Measurements from ENCODE around the gene SCO1. TPM values are rescaled to one million over a fixed set of nuclear protein-coding genes. Genes with fewer than 3 reads are reported as not detected.

Gene SCO1
- total RNA-seq, 2 experiments from 2014 or later, result 23.7 to 25.3 TPM

DNA sequence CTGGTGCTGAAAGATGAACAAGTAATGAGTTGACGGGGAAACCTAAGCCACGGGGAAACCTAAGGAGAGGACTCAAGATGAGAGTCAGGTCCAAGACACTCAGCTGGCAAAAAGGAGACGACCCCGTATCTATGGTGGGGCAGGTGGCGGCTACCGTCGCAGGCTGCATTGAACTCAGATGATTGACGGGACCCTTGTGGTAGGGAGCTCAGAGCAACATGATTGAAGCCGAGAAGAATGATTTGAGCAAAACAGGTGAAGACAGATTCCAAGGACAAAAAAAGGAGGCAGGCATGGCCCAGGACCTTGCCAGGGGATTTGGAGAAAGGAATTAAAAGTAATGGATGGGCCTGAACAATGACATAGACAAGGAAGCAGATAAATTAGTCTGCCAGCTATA is 32.8 kb downstream of the SCO1 start:
- no peak for DNase-seq
- H3K4me1 Mint-ChIP-seq, result no peaks in the 10 kb centered on the region
- ChIA-PET POLR2A (interaction anchor here (0.6 kb wide), 1 partner anchor 161 kb away, joined by 3 read pairs; no protein-coding TSS in a partner anchor), CTCF (interaction anchor here (1.0 kb wide), 2 partner anchors 12 to 72 kb away, joined by 3 to 4 read pairs; no protein-coding TSS in a partner anchor)
- no peaks in the 10 kb centered on the region for H3K9me3 Mint-ChIP-seq
- no peak overlapping the region for H3K4me3 Mint-ChIP-seq
- H3K27ac Mint-ChIP-seq, result no peak overlapping the region
- H3K36me3 Mint-ChIP-seq (ENCODE audit: low read depth), result no peaks in the 10 kb centered on the region
- no peaks in the 10 kb centered on the region for H3K27me3 Mint-ChIP-seq

DNA sequence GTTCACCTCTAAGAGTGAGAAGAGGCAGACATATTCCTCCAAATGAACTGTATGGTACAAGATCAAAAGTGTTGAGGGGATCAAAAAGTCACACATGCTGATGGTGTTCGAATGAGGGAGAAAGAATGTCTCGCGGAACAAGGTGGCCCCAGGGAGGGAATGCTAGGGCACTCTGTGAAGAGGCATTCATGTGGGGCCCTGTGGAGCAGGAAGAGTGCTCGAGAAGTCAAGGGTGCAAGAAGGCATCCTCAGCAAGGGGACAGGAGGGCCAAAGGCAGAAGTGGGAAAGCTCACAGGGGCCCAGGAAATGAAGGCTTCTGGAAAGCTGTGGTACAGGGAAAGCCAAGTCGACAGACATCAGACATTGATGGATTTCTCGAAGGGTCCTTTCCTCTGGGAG is 34.1 kb downstream of the SCO1 start:
- Mint-ChIP-seq H3K36me3 (ENCODE audit: low read depth) (no peaks in the 10 kb centered on the region), H3K27me3 (no peaks in the 10 kb centered on the region), H3K4me1 (no peaks in the 10 kb centered on the region), H3K27ac (no peak overlapping the region), H3K9me3 (no peaks in the 10 kb centered on the region), H3K4me3 (no peak overlapping the region)
- ChIA-PET POLR2A (no interaction called here), CTCF (no interaction called here)
- DNase-seq, result no peak

DNA sequence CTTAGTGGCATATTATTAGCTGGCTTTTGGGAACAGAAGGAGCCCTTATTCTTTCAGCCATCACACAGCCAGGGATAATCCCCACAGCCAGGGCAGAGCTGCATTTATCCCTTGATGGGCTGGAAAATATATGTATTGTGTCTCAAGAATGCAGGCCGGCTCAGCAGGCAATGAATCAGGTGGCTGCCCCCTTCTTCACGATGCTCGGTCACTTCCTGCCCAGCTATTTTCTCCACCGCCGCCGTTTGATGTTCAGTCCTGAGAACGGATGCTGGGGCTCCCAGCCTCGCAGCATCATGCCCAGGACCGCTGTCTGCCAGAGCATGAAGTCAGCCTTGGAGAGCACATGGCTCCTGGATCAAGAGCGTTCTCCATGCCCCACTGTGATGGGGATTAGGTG is 35.9 kb downstream of the SCO1 start:
- CTCF ChIA-PET, result interaction anchor here (0.9 to 1.3 kb wide), 2 partner anchors 9 to 15 kb away, joined by 3 to 5 read pairs; no protein-coding TSS in a partner anchor

DNA sequence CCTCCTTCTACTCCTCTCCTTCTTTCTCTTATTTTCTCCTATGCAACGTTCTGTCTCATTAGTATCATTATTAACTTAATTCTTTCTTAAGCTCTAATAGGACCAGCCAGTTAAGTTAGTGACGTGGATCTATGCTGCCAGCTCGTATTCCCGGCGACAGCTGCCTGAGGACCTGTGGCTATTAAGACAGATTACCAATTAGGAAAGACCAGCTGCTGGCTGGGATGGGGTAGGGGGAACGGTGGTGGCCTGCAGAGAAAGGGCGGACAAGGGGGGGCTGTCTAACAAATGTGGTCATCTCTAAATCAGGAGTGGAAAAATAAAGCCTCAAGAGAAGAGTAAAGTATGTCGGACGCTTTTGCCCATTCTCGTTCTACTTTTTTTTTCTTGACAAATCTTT is 39.5 kb downstream of the SCO1 start:
- Mint-ChIP-seq H3K27ac (no peak overlapping the region), H3K4me1 (peaks cover 6% of the 10 kb centered on the region)

More for the DNA sequence above, 35.9 kb downstream of the SCO1 start:
- no peak overlapping the region for H3K4me3 Mint-ChIP-seq
- H3K27ac Mint-ChIP-seq, result no peak overlapping the region
- H3K4me1 Mint-ChIP-seq, result no peaks in the 10 kb centered on the region
- POLR2A ChIA-PET, result no interaction called here
- H3K9me3 Mint-ChIP-seq, result no peaks in the 10 kb centered on the region
- H3K36me3 Mint-ChIP-seq (ENCODE audit: low read depth), result no peaks in the 10 kb centered on the region
- no peak for DNase-seq
- no peaks in the 10 kb centered on the region for H3K27me3 Mint-ChIP-seq

DNA sequence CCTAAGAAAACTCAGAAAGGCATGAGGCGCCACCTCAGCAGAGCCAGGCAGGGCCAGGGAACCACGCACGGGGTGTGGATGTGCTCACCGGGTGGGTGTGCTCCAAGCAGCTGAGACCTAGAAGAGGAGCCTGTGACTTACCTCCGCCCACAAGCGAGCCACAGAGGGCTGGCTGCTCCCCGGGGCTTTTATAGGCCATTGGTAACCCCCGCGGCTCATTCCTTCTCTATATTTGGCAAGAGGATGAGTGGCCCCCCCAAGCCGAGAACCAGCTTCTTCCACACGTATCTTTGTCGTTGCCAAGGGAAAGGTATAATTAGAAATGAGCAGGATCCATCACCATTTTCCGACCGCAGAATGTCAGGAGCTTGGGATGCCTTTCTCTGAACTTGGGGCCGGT is 40.2 kb downstream of the SCO1 start, which contains the start of gene MYH3:
TSS of gene MYH3 (minus strand) at position 162 of the 400 bp plus-strand sequence. CDS start 2,245 bp downstream, outside the sequence.
- DNase-seq, result no peak
- no peaks in the 10 kb centered on the region for H3K36me3 Mint-ChIP-seq (ENCODE audit: low read depth)
- POLR2A ChIA-PET, result no interaction called here
- peaks cover 8% of the 10 kb centered on the region for H3K4me1 Mint-ChIP-seq
- H3K9me3 Mint-ChIP-seq, result no peaks in the 10 kb centered on the region
- no peak within 1 kb of the TSS for H3K4me3 Mint-ChIP-seq
- H3K27ac Mint-ChIP-seq, result no peak within 1 kb of the TSS
- CTCF ChIA-PET, result interaction anchor here (1.2 kb wide), 1 partner anchor 11 kb away, joined by 5 read pairs; no protein-coding TSS in a partner anchor
- H3K27me3 Mint-ChIP-seq, result no peaks in the 10 kb centered on the region

More for the DNA sequence above, 39.5 kb downstream of the SCO1 start:
- CTCF ChIA-PET, result interaction anchor here (1.2 kb wide), 1 partner anchor 12 kb away, joined by 5 read pairs; no protein-coding TSS in a partner anchor
- no peaks in the 10 kb centered on the region for H3K9me3 Mint-ChIP-seq
- H3K27me3 Mint-ChIP-seq, result no peaks in the 10 kb centered on the region
- POLR2A ChIA-PET, result no interaction called here
- no peak overlapping the region for H3K4me3 Mint-ChIP-seq
- no peak for DNase-seq
- no peaks in the 10 kb centered on the region for H3K36me3 Mint-ChIP-seq (ENCODE audit: low read depth)

DNA sequence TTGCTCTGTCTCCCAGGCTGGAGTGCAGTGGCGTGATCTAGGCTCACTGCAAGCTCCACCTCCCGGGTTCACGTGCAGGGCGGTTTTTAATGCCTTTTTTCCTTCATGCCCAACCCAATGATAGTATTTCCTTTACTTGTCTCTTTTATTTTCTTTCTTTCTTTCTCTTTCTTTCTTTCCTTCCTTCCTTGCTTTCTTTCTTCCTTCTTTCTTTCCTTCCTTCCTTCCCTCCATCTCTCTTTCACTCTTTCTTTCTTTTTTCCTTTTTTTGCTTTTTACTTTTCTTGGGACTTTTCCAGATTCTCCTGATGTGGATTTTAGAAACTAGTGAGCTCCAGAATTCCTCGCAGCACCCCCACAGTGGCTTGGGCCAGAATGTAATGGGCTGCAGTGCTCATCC is 43.3 kb downstream of the SCO1 start:
- ChIA-PET CTCF (interaction anchor here (1.6 to 2.1 kb wide), 2 partner anchors 8 to 22 kb away, joined by 5 to 8 read pairs; no protein-coding TSS in a partner anchor), POLR2A (interaction anchor here (0.6 kb wide), 1 partner anchor 33 kb away, joined by 16 read pairs; no protein-coding TSS in a partner anchor)
- Mint-ChIP-seq H3K9me3 (no peaks in the 10 kb centered on the region), H3K36me3 (ENCODE audit: low read depth) (no peaks in the 10 kb centered on the region), H3K27me3 (no peaks in the 10 kb centered on the region), H3K27ac (no peak overlapping the region), H3K4me3 (no peak overlapping the region), H3K4me1 (peaks cover 8% of the 10 kb centered on the region)
- no peak for DNase-seq

DNA sequence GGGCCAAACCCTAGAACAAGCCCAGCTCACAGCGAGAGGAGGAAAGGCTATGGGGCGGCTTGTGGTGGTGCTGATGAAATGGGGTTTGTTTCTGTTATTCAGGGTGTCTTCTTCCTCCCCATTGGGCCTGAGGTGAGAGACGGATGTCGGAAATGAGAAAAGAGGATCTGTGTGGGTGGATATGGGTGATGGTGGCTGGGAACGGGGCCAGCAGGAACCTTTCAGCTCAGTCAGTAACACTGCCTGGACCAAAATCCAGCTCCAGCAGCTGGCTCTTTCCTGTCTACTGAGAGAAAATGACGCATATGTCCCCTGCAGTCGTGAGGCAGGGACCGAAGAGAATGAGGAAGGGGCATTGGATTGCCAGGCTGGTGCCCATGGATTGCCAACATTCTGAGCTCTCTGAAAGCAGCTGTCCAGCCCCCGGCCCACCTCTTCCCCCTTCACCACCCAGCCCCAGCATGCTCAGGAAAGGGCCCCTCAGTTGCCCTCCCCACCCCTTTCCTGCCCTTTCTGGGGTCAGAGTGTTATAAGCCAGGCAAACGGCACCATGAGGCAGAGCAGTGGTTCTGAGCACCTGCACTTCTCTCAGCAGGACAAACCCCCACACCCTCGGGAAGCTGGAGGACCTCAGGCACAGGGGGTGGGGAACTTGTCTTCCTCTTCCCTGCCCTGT is 44.2 kb downstream of the SCO1 start:
- Mint-ChIP-seq H3K4me1 (peaks cover 8% of the 10 kb centered on the region), H3K4me3 (no peak overlapping the region), H3K9me3 (no peaks in the 10 kb centered on the region), H3K27me3 (no peaks in the 10 kb centered on the region), H3K36me3 (ENCODE audit: low read depth) (no peaks in the 10 kb centered on the region), H3K27ac (no peak overlapping the region)
- POLR2A ChIA-PET, result no interaction called here
- DNase-seq, result no peak
- CTCF ChIA-PET, result interaction anchor here (0.9 to 2.1 kb wide), 2 partner anchors 11 to 21 kb away, joined by 3 to 5 read pairs; no protein-coding TSS in a partner anchor

DNA sequence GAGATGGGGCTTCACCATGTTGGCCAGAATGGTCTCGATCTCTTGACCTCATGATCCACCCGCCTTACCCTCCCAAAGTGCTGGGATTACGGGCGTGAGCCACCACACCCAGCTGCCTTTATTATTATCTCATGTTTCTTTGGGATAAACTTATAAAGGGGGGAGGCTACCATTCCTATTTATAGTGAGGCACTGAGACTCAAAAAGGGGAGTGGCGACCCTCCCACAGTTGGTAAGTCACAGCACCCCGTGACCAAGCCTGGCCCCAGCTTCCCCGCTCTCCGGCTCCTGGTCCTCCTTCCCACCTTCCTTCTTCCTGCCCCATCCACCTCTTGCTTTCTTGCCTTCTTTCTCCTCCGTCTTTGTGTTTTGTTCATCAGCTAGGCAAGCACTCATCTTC is 45.4 kb downstream of the SCO1 start:
- no peak for DNase-seq
- Mint-ChIP-seq H3K36me3 (ENCODE audit: low read depth) (no peaks in the 10 kb centered on the region), H3K4me1 (peaks cover 8% of the 10 kb centered on the region), H3K27me3 (no peaks in the 10 kb centered on the region), H3K4me3 (no peak overlapping the region), H3K27ac (no peak overlapping the region), H3K9me3 (no peaks in the 10 kb centered on the region)
- ChIA-PET CTCF (interaction anchor here (0.7 to 0.9 kb wide), 2 partner anchors 13 to 30 kb away, joined by 3 to 4 read pairs; no protein-coding TSS in a partner anchor), POLR2A (no interaction called here)

DNA sequence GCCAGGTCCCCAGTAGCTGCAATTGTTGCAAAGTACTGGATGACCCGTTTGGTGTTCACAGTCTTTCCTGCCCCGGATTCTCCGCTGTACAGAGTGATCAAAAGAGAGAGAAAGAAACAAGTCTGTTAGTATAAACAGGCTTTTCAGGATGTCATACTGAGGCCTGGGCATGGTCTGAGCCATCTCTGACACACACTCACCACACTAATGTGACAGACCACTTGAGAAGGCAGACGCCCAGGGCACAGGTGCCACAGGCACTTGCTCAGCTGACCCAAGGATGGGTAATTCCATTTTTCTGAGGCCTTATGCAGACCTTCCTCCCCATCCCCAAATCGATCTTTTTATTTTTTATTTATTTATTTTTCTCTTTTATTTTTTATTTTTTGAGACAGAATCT is 47.7 kb downstream of the SCO1 start:
- Mint-ChIP-seq H3K4me1 (peaks cover 8% of the 10 kb centered on the region), H3K36me3 (ENCODE audit: low read depth) (no peaks in the 10 kb centered on the region), H3K27me3 (no peaks in the 10 kb centered on the region), H3K4me3 (no peak overlapping the region), H3K27ac (no peak overlapping the region), H3K9me3 (no peaks in the 10 kb centered on the region)
- no peak for DNase-seq
- CTCF ChIA-PET, result interaction anchor here (0.6 kb wide), 1 partner anchor 193 kb away, joined by 3 read pairs; no protein-coding TSS in a partner anchor
- POLR2A ChIA-PET, result no interaction called here

DNA sequence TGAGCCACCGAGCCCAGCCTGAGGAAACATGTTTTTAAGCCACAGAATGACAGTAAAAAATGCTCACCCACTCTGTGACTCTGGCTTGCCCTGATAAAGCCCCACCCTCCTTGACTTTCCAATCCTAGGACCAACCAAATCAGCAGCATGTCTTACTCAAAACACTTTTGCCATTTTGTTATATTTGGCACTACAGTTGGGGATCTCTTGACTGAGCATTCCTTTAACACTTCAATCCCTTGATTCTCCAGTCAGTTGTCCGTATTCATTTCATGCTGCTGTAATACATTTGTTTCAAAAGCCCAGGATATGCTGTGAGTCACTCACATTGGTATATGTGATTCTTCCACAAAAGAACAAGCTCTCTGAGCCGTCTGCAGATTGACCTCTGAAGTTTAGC is 48.4 kb downstream of the SCO1 start:
- Mint-ChIP-seq H3K9me3 (no peaks in the 10 kb centered on the region), H3K27ac (no peak overlapping the region), H3K4me1 (peaks cover 8% of the 10 kb centered on the region), H3K27me3 (no peaks in the 10 kb centered on the region), H3K36me3 (ENCODE audit: low read depth) (peaks cover 2% of the 10 kb centered on the region), H3K4me3 (no peak overlapping the region)
- CTCF ChIA-PET, result no interaction called here
- DNase-seq, result no peak
- POLR2A ChIA-PET, result no interaction called here

DNA sequence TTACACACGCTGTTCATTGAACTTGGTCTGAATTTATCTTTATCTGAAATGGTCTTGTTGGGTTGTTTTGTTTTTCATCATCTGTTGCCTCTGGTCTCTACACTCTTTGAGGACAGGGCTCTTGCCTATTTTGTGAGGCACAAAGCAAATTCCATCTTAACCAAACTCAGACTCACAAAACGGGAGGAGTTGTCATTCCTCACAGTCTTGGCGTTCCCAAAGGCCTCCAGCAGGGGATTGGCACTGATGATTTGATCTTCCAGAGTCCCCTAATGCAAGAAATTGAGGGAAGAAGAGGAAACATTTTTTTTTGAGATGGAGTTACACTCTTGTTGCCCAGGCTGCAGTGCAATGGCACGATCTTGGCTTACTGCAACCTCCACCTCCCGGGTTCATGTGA is 49.0 kb downstream of the SCO1 start:
- Mint-ChIP-seq H3K27ac (no peak overlapping the region), H3K9me3 (no peaks in the 10 kb centered on the region), H3K4me3 (no peak overlapping the region), H3K36me3 (ENCODE audit: low read depth) (peaks cover 2% of the 10 kb centered on the region), H3K27me3 (no peaks in the 10 kb centered on the region), H3K4me1 (peaks cover 5% of the 10 kb centered on the region)
- DNase-seq, result no peak
- ChIA-PET CTCF (interaction anchor here (2.1 kb wide), 1 partner anchor 12 kb away, joined by 8 read pairs; no protein-coding TSS in a partner anchor), POLR2A (no interaction called here)

DNA sequence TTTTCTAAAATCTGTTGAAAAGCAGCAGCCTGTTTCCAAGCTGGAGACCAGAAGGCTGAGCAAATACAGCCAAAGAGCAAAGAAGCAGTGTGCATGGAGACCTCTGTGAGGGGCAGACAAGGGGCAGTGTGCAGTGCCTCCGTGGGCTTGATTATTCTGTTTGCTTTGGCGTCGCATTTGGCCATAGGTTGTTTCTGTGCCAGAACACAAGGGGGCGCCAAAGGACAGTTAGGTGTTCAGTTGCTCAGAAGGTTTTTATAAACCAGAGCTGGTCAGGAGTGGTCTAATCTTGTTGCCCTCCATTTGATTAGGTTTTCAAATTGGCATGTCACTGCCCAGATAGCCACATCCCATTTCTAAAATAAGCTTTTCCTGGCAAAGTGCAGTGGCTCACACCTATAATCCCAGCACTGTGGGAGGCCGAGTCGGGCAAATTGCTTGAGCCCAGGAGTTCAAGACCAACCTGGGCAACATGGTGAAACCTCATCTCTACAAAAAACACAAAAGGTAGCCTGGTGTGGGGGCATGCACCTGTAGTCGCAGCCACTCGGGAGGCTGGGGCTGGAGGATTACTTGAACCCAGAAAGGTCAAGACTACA is 50.8 kb downstream of the SCO1 start:
- DNase-seq, result peak; percentile 83
- peaks cover 2% of the 10 kb centered on the region for H3K36me3 Mint-ChIP-seq (ENCODE audit: low read depth)
- no peak overlapping the region for H3K27ac Mint-ChIP-seq
- no peaks in the 10 kb centered on the region for H3K27me3 Mint-ChIP-seq
- no peaks in the 10 kb centered on the region for H3K4me1 Mint-ChIP-seq
- no peaks in the 10 kb centered on the region for H3K9me3 Mint-ChIP-seq
- ChIA-PET CTCF (interaction anchor here (0.8 to 2.8 kb wide), 10 partner anchors 8 to 204 kb away, joined by 3 to 19 read pairs (median 5); no protein-coding TSS in a partner anchor), POLR2A (no interaction called here)
- H3K4me3 Mint-ChIP-seq, result no peak overlapping the region

DNA sequence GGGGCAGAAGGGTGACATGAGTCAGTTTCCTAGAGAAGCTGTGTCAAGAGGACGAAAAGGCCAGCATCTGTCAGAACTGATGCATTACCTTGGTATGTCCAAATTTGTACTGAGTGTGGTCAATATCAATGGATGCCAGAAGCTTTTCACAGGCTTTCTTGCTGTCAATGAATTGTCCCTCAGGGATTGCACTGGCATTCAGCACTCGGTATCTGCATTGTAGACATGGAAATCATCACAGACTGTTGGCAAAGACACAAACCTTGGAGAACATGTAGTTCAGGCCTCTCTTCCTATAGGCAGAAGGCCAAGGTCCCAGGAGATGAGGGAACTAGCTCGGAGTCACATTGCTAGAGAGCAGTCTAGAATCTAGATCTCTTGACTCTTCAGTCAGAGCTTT is 56.9 kb downstream of the SCO1 start:
- H3K4me1 Mint-ChIP-seq, result peaks cover 4% of the 10 kb centered on the region
- peaks cover 20% of the 10 kb centered on the region for H3K36me3 Mint-ChIP-seq (ENCODE audit: low read depth)
- no peak overlapping the region for H3K4me3 Mint-ChIP-seq
- no peaks in the 10 kb centered on the region for H3K9me3 Mint-ChIP-seq
- no peak for DNase-seq
- no peak overlapping the region for H3K27ac Mint-ChIP-seq
- ChIA-PET POLR2A (no interaction called here), CTCF (interaction anchor here (1.3 kb wide), 1 partner anchor 10 kb away, joined by 3 read pairs; no protein-coding TSS in a partner anchor)
- no peaks in the 10 kb centered on the region for H3K27me3 Mint-ChIP-seq

All from activated CD4-positive, alpha-beta T cell treated with anti-CD3 and anti-CD28 coated beads, Interleukin-2, amount 10 ng/mL, durations not matched to agents 7 days and 5 days (primary cell).